Mucosa of descending colon (tissue), 3 donors: ENCODE data around the gene ZSCAN5C. TPM values are rescaled to one million over a fixed set of nuclear protein-coding genes. Genes with fewer than 3 reads are reported as not detected.
"Not testable (repeated sequence)": the region's sequence is repeated elsewhere in the genome, so short reads cannot be mapped to it uniquely, and the experiment has no call there.

Source experiments
- ATAC-seq: fragments of 200-7000 bp; cut with Tn5 transposase; one replicate; pipeline ENCODE4 v1.9.1; 2020; ENCODE audit warnings: mild to moderate bottlenecking, moderate library complexity
- DNase-seq, 3 donors: peaks; one replicate each; pipeline ENCODE4 v3.0.0-alpha.2; 2020
- H3K36me3 ChIP-seq: fragments of 200-600 bp; one replicate; pipeline ENCODE4 v1.8.0; 2021; ENCODE audit warnings: low read depth, mild to moderate bottlenecking
- H3K4me1 ChIP-seq: fragments of 200-600 bp; one replicate; pipeline ENCODE4 v1.8.0; 2021; ENCODE audit warnings: low read depth, mild to moderate bottlenecking
- H3K4me3 ChIP-seq: fragments of 200-600 bp; one replicate; pipeline ENCODE4 v1.8.0; 2021; ENCODE audit warnings: mild to moderate bottlenecking
- H3K9me3 ChIP-seq: fragments of 200-600 bp; one replicate; pipeline ENCODE4 v1.8.0; 2021; ENCODE audit warnings: mild to moderate bottlenecking
- CTCF ChIP-seq: fragments of 200-600 bp; IDR thresholded peaks from one replicate; pipeline ENCODE4 v1.8.0; 2022; ENCODE audit warnings: antibody characterized with exemption, mild to moderate bottlenecking
- intact Hi-C, 2 donors: fragments of 100-400 bp; cut with DNase I in 1 of 2; cut with micrococcal nuclease in 1 of 2; formaldehyde crosslinking; loops; one replicate each; pipeline versions ENCODE4 v1.11.0 to v1.11.1; 2022; cut with DNase I, micrococcal nuclease
- total RNA-seq, 3 donors: library from RNA; stranded (reverse); fragmentation: NEBNext Ultra II Directional in 2 of 3; extraction: Animal tissue kit (Norgen Biotek cat#: 25700) in 2 of 3; gene quantifications; one replicate each; pipeline versions ENCODE4 v1.2.1 to v1.2.4, GENCODE V29; 2021 to 2023
- donor health status: DM: no; HTN: no; CAD: no; lungs with moderate emphysema.
- donor health status: DM: no; HTN: no; CAD: no.
- donor health status: DM: no; HTN: yes; CAD: no.

The ZSCAN5C gene
- total RNA-seq, 3 donors from 2014 or later: not detected

- DNase-seq: no peak
- H3K4me1 ChIP-seq: no peaks in the 10 kb centered on the region
- TF ChIP-seq CTCF: no peak
- no peaks in the 10 kb centered on the region for H3K36me3 ChIP-seq
- no peak overlapping the region for H3K4me3 ChIP-seq
- intact Hi-C loops: no loop called here
- no peak for ATAC-seq
- no peaks in the 10 kb centered on the region for H3K9me3 ChIP-seq
Observed at GRCh38 chr19:56245121-56245740, 43.2 kb downstream of the ZSCAN5C start.

- intact Hi-C loops, H3K9me3 ChIP-seq, H3K4me3 ChIP-seq, ATAC-seq, DNase-seq, H3K4me1 ChIP-seq, H3K36me3 ChIP-seq: not testable (repeated sequence)
Observed at GRCh38 chr19:56245764-56246163, 43.7 kb downstream of the ZSCAN5C start.

- ATAC-seq, H3K9me3 ChIP-seq, DNase-seq, intact Hi-C loops, H3K4me3 ChIP-seq, H3K36me3 ChIP-seq, H3K4me1 ChIP-seq: not testable (repeated sequence)
Observed at GRCh38 chr19:56248736-56249338, 46.8 kb downstream of the ZSCAN5C start.

- TF ChIP-seq CTCF: peak; percentile 88
- intact Hi-C loops: no loop called here
- Histone ChIP-seq H3K36me3 (no peaks in the 10 kb centered on the region), H3K9me3 (no peaks in the 10 kb centered on the region), H3K4me1 (no peaks in the 10 kb centered on the region), H3K4me3 (no peak overlapping the region)
- DNase-seq (peak; percentile 80 to 91 (median 89)), ATAC-seq (peak; percentile 98)
Observed at GRCh38 chr19:56252699-56253422, 50.8 kb downstream of the ZSCAN5C start.

GRCh38 chr19:56253737-56254136, 51.7 kb downstream of the ZSCAN5C start:
- intact Hi-C loops: no loop called here
- no peaks in the 10 kb centered on the region for H3K36me3 ChIP-seq
- DNase-seq (peak in 1 of 3 donors; percentile 19), ATAC-seq (peak; percentile 52)
- no peak for TF ChIP-seq CTCF
- H3K4me1 ChIP-seq: no peaks in the 10 kb centered on the region
- H3K4me3 ChIP-seq: no peak overlapping the region
- no peaks in the 10 kb centered on the region for H3K9me3 ChIP-seq

GRCh38 chr19:56258272-56258671, 56.2 kb downstream of the ZSCAN5C start:
- no peaks in the 10 kb centered on the region for H3K4me1 ChIP-seq
- intact Hi-C loops: no loop called here
- no peak for ATAC-seq
- no peaks in the 10 kb centered on the region for H3K36me3 ChIP-seq
- H3K9me3 ChIP-seq: no peaks in the 10 kb centered on the region
- H3K4me3 ChIP-seq: no peak overlapping the region
- no peak for DNase-seq
- TF ChIP-seq CTCF: no peak

Other genes with a start within 250 kb of the ZSCAN5C start
- gene NLRP5, start 215.5 kb upstream of the ZSCAN5C start, total RNA-seq: not detected
- 10 to 100 TPM; 49.1 to 61.2 (median 56.1) TPM for gene ZNF787, start 81.0 kb upstream of the ZSCAN5C start, total RNA-seq
- gene ZNF444, start 61.0 kb upstream of the ZSCAN5C start, total RNA-seq: 10 to 100 TPM; 28.2 to 48.3 (median 29.6) TPM
- gene GALP, start 26.3 kb upstream of the ZSCAN5C start, total RNA-seq: not detected
- not detected for gene ZSCAN5B, start 4.5 kb upstream of the ZSCAN5C start, total RNA-seq
- not detected for gene EDDM13, start 70.5 kb downstream of the ZSCAN5C start, total RNA-seq
- 10 to 100 TPM; 10.5 to 24.0 (median 14.3) TPM for gene ZSCAN5A, start 112.6 kb downstream of the ZSCAN5C start, total RNA-seq
- gene ZNF582, start 191.3 kb downstream of the ZSCAN5C start, total RNA-seq: 1 to 10 TPM; 1.4 to 6.6 (median 1.6) TPM
- 10 to 100 TPM in 1 of 3 donors, 1 to 10 TPM in 2; 1.4 to 11.2 (median 2.1) TPM for gene ZNF583, start 202.1 kb downstream of the ZSCAN5C start, total RNA-seq